CD4-positive, alpha-beta T cell treated with Interleukin-21 for 1 hour (primary cell): ENCODE results near the gene SLC17A5.
"Not testable (repeated sequence)": the region's sequence is repeated elsewhere in the genome, so short reads cannot be mapped to it uniquely, and the experiment has no call there.

Source experiments
- DNase-seq: peaks from one replicate; pipeline ENCODE4 v3.0.0-alpha.2; 2020

Gene SLC17A5

GRCh38 chr6:73565767-73566485 lies 87.9 kb downstream of the SLC17A5 start:
- no peak for DNase-seq

- no peak for DNase-seq
Observed at GRCh38 chr6:73564578-73565345, 89.0 kb downstream of the SLC17A5 start.

- DNase-seq, result no peak
Observed at GRCh38 chr6:73562558-73562957, 91.2 kb downstream of the SLC17A5 start.

GRCh38 chr6:73560853-73561407 lies 92.9 kb downstream of the SLC17A5 start:
- DNase-seq, result no peak

- DNase-seq, result no peak
Observed at GRCh38 chr6:73560182-73560732, 93.5 kb downstream of the SLC17A5 start.

GRCh38 chr6:73559399-73559794 lies 94.4 kb downstream of the SLC17A5 start:
- DNase-seq, result not testable (repeated sequence)

GRCh38 chr6:73558624-73559398 lies 95.0 kb downstream of the SLC17A5 start:
- no peak for DNase-seq

- DNase-seq, result no peak
Observed at GRCh38 chr6:73556836-73557235, 97.0 kb downstream of the SLC17A5 start.

GRCh38 chr6:73555380-73555949 lies 98.3 kb downstream of the SLC17A5 start:
- not testable (repeated sequence) for DNase-seq

GRCh38 chr6:73551115-73551514 lies 102.7 kb downstream of the SLC17A5 start:
- DNase-seq, result not testable (repeated sequence)

GRCh38 chr6:73548458-73549446 lies 105.0 kb downstream of the SLC17A5 start:
- no peak for DNase-seq

- no peak for DNase-seq
Observed at GRCh38 chr6:73547036-73547435, 106.8 kb downstream of the SLC17A5 start.
